NCI-H524 (cell line): ENCODE data around the gene BRD2.

Experiments
- DNase-seq, 2 experiments: peaks; one replicate each; lab custom pipeline; 2025; lab: John Stamatoyannopoulos, UW

Gene BRD2

DNA sequence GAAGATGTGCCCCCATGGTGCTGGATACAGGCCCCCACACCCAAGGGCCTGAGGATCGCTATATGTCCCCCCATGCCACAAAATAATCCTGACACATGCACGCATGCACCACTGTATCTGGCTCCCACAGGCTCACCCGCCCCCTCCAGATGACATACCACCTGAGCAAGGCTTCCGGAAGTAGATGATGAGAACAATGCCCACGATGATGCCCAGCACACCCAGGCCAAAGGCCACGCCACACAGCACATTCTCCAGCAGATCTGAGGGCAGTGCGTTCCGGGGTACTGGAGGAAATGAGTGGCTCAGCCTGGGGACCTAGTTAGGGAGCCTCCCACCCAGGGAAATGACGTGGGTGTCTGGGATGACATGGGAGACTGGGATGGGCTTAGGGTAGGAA lies 19.3 kb upstream of the BRD2 start:
- no peak for DNase-seq

DNA sequence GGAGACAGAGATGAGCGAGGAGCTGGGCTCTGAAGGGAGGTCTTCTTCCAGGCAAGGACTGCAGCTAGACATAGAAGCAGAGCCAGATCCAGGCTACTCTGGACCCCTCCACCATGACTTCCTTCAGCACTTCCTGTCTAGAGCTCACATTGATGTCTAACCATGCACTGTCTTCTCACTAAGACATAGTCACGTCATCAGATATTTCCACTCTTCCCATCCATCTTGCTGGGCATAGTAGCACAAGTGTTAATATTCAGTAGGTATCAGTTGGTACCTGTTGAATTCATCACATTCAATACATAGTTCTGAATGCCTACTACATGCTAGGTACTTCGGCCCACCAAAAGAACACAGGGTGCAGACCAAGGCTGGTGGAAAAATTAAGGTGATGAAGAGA lies 18.4 kb upstream of the BRD2 start:
- DNase-seq: no peak

GRCh38 chr6:32950449-32950848 lies 17.9 kb upstream of the BRD2 start:
- DNase-seq: no peak

- DNase-seq: peak in 1 of 2 experiments; percentile 45
These were observed 15.3 kb upstream of the BRD2 start, which contains the start of gene HLA-DMA for GRCh38 chr6:32952817-32953739. HLA-DMA (minus strand) TSS chr6:32953097; CDS start chr6:32953036, 61 bp downstream.

- no peak for DNase-seq
These were observed 14.6 kb upstream of the BRD2 start for GRCh38 chr6:32953775-32954174.

- DNase-seq: no peak
These were observed 14.1 kb upstream of the BRD2 start for GRCh38 chr6:32954267-32954666.

DNA sequence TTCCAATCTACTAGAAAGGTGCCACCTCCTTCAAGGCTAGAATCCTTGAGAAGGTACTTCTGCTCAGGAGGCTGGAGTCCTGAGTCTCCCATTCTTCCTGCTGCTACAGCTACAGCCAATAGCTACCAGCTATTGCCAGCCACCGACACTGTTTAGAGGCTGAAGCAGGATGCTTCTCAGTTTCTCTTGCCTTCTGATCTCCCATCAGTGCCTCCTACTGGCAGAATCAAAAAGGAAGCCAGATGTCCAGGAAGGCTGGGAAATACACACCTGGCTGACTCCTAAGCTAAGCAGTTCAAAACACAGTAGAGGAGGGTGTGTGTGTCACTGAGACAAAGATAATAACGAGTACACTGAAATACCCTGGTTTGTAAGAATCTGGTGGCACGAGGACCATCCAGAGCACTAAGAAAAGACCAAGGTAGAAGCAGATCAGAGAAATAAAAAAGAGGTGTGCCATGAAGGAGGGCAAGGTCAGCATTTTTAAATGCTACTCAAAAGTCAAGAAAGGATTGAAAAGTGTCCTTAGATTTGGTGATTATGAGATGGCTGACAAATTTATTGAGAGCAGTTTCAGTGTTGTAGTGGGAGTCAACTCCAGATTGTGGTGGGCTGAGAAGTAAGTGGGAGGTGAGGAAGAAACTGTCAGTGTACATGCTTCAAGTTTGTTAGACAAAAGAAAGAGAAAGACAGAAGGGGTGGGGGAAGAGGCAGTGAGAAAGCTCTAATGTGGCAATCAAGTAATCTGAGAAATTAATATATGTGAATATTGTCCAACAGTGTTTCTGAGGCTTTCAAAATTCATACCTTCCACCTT lies 13.2 kb upstream of the BRD2 start:
- DNase-seq: peak in 1 of 2 experiments; percentile 15

DNA sequence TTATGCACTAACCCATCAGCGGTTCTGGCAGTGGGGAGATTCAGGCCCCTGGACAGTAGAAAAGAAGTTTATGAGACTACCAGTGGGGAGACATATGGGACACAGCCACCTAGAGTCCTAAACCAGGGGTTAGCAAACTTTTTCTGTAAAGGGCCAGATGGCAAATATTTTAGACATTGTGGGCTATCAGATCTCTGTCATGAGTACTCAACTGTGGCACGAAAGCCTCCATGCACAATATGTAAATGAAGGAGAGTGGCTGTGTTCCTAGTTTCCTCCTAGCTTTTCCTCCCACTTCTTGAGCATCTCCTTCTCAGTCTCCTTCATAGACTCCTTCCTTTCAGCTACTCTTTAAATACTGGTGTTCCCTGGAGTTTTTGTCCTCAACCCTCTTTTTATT lies 12.2 kb upstream of the BRD2 start:
- peak; percentile 22 to 61 for DNase-seq

GRCh38 chr6:32960563-32960962 lies 7.8 kb upstream of the BRD2 start:
- DNase-seq: no peak

DNA sequence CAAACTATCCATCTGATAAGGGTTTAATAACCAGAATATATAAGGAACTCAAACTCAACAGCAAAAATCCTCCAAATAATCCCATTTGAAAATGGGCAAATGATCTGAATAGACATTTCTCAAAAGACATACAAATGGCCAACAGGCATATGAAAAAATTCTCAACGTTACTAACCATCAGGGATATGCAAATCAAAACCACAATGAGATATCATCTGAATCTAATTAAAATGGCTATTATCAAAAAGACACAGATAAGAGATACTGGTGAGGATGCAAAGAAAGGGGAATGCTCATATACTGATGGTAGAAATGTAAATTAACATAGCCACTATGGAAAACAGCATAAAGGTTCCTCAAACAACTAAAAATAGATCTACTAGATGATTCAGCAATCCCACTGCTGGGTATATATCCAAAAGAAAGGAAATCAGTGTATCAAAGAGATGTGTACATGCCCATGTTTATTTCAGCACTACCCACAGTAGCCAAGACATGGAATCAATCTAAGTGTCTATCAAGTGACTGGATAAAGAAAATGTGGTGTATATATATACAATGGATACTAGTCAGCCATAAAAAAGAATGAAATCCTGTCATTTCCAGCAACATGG lies 6.1 kb upstream of the BRD2 start:
- no peak for DNase-seq

DNA sequence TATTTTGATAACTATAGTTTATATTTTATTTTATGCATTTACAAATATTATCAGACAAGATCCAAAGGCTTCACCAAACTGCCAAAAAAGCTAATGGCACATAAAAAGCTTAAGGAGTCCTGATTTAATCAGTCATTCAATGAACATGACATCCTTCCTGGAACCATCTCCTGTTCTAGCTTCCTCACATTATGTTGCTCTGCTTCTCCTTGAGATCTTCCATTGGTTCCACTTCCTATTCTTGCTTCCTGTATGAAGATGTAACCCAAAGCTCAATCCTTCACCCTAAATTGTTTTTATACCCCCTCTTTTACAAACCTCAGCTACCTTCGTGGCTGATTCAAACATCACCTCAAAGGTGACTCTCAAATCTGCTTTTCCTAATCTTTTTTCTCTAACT lies 4.5 kb upstream of the BRD2 start:
- no peak for DNase-seq

DNA sequence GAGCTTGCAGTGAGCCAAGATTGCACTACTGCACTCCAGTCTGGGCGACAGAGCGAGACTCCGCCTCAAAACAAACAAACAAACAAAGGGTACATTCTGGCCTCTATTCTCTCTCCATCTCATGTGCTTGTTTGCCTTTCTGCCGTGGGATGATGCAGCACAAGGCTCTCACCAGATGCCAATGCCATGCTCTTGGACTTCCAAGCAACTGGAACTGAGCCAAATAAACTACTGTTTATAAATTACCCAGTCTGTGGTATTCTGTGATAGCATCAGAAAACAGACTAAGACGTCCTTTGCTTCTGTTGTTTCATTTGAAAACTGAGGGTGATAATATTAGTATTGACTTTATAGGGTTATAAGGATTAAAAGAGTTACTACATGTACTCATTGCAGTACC lies 3.6 kb upstream of the BRD2 start:
- DNase-seq: no peak

DNA sequence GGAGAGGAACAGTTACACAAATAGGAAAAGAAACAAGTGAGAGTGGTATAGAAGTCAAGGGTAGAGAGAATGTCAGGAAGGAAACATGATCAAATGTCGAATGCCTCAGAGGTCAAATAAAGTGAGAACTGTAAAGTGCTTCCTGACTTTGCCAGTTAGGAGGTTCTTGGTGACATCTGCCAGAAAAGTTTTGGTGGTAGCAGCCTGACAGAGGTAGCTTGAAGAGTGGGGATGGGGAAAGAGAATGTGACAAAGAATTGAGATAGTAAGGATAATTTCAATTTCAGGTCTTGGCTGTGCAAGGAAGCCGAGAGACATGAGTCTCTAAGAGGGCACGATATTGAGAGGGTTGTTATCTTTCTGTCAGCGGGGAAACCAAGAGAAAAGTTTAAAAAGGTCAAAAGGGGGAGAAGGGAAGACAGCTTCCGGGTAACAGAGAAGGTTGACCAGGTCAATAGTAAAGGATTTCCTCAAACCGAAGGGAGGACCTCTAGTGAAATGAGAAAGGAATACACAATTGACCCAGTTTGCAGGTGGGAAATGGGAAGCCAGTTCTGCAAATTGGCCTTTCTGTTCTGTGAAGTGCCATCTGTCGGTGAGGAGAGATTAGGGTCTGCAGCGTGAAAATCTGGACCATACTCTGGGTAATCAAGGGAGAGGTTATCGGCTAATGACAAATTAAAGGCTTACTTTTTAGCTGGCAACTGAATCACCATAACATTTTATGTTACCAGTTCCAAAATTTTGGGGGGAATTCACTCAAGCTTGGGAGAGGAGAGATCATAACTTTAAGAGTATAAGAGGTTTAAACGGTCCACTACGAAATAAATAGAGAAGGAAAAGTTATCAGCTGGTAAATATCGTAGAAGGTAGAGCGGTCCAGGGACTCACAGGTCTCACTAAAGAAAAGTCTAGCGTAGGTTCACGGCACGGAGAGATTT lies 973 bp upstream of the BRD2 start:
- DNase-seq: peak; percentile 83 to 89

GRCh38 chr6:32968867-32969684 lies 682 bp downstream of the BRD2 start:
- peak; percentile 73 to 86 for DNase-seq

DNA sequence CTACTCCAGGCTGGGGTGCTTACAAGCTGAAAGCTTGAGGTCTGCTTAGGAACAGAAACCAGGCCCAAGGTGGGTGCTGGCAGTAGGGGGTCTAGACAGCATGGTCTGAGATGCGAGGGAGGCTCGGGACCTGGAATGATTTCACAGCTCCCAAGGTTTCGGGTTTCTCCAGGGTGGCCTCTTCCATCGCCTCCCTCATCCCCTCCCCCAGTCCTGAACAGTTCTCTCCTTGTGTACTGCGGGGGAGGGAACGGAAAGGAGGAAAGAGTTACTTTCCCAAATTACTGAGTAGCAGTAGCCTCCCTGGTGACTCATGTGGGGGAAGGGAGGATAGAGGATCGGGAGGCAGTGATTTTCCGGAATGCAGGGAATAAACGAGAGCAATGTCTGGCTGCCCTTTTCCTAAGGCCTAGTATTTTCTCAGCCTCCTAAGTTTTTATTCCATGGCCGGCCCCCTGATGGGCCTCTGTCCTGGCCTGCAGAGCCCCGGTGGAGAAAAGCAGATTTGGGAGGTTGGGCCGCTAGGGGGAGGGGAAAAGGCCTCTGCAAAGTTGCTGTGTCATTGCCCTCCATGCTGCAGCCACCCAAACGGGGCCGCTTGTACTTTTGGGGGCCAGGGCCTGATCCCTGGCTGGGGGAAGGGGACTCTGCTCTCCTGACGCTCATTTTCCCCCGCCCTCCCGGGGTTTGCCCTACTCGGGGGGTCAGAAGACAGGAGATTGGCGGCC lies 1.5 kb downstream of the BRD2 start:
- peak; percentile 77 to 78 for DNase-seq

DNA sequence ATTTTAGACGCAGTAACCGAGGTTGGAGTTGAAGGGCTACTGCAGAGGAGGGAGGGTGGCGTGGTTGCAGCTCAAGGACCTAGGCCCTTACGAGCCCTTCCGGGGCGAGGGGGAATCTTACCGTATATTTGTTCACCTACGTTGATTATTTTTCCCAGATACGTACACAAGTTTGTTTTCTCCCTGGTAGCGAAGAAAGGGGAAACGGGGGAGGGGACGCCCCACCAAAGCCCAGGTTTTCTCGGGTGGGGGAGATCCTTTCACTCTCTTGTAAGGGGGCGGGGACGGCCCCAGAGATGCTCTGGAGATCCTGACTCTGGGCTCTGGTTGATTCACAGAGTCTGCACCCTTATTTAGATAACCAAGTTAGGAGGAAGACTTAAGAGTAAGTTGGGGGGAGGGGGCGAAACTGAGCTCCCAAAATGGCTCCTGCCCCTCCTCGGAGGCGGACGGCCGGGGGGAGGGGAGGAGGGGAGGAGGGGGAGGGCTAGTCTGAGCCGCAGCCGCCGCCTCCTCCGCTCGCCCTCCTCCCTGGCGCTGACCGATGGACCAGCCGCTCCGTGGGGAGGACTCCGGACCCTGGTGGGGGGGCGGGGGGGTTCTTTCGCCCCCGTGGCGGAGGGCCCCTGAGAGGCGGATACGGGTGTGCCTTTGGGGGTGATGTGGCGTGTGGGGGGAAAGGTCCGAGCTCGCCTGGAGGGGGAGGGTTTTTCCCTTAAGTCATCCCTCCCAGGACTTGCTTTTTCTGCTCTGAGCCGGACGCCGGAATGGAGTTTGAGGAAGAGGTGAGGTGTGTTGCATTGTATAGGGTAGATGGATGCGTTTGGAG lies 2.2 kb downstream of the BRD2 start:
- DNase-seq: peak; percentile 58 to 73

DNA sequence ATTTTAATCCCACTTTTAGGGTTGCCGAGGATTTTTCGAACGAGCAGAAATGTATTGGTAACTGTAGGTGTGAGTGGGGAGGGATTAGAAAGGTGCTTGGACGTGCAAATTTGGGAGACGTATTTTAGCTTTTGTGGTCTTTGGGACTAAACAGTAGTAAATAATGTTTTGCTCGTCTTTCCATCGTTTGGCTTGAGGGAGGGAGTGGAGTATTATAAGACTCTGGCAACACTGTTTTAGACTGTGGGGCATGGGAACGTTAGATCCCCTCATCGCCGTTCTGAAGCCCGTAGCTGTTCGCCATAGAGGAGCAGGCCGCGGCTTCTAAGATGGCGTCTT lies 2.8 kb downstream of the BRD2 start:
- DNase-seq: no peak

GRCh38 chr6:32971581-32972352 lies 3.4 kb downstream of the BRD2 start:
- DNase-seq: peak; percentile 99 to 100
